HG03558 (cell line): ENCODE data around the gene ABHD16A.
"Not testable (repeated sequence)": the region's sequence is repeated elsewhere in the genome, so short reads cannot be mapped to it uniquely, and the experiment has no call there.

Source experiments
- ATAC-seq: cut with Tn5 transposase; IDR thresholded peaks from one replicate; pipeline ENCODE4 v1.9.1; 2021; ENCODE audit warnings: moderate number of reproducible peaks; ENCODE audit not compliant: unreplicated experiment; ENCODE audit errors: extremely low read depth

The ABHD16A gene

DNA sequence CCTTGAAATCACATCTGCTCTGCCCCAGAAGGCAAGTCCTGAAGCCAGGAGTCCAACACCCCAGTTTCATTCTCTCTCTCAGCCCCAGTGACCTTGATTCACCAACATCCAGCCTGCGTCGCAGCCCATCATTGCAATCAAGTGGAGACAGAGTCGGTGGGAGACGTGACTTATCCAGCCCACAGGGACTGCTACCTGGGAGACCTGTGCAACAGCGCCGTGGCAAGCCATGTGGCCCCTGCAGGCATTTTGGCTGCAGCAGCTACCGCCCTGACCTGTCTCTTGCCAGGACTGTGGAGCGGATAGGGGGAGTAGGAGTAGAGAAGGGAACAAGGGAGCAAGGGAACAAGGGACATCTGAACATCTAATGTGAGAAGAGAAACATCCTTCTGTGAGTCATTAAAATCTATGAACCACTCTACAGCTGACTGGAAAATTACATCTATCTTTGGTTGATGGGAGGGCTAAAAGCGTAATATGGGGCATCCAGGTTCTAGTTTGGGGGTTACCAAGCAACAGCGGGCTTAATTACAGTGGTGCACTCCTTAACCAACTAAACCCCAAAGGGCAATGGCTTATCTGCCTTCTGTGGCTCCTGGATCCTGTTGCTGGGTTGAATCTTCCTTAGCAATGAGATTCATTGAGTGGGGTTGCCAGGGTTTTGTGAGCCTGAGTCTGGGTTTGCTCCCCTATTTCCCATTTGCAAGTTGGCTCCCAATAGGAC, 14.5 kb upstream of the ABHD16A start:
- no peak for ATAC-seq

DNA sequence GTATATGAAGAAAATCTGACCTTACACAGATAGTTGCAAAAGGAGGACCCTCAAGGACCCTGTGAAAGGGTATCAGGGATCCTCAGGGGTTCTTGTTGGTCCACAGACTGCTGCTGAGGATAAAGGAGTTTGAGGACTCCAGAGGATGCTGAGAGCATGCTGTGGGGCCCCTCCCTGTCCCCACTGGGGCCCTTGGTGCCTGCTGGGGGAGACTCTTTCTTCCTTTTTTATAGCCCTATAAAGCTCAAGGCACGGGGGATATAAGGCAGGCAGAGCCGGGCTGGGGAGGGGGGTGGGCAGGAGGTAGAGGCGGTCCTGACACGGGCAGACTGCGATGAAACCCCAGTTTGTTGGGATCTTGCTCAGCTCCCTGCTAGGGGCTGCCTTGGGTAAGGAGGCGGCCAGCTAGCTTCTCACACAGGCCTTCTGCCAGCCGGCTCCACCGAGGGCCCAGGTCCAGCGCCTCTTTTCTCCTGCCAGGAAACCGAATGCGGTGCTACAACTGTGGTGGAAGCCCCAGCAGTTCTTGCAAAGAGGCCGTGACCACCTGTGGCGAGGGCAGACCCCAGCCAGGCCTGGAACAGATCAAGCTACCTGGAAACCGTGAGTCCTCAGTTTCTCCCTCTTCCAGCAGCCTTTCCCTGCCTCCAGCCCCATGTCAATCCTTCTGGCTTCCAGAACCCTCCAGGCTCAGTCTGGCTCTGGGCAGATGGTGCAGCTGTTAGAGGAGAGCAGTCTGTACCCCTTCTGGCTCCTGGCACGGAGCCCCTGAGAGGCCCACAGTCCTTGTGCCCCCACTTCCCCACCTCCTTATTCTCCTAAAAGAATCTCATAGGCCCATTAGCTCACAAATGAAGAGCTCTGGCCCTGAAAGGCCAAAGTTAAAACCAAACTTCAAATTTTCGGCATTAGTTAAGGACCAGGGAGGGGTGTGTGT, 12.2 kb upstream of the ABHD16A start, which contains the start of gene LY6G6D:
LY6G6D (plus strand) TSS at position 327 of the 937 bp plus-strand sequence; CDS start at position 335, 8 bp downstream.
- no peak for ATAC-seq

DNA sequence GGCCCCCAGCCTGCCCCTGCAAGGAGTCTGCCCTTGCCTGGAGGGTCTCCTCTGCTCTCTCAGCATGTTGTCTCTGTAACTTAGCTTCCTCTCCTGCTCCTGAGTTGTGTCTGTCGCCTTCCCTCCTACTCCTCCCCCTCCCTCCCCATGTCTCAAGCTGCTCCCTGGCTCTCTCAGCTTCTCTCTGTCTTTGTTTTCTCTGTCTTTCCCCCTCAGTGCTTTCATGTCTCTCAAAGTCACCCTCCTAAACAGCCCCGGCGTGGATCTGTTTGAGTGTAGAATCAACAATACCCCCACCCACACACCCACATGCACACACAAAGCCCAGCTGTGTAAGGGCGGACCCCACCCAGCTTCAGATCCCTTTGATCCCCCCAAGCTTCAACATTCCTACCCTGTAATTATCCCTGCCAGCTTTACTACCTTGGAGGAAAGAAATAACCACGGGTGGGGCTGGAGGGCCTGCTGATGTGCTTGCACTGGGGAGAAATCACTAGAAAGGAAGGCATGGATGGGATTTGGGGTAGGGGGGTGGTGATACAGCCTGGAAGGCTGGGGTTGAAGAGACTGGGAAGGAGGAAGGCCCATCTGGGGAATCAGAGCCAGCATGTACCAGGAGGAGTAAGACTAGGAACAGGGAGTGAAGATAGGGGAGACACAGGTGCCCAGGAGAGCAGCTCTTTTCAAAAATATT, 11.0 kb upstream of the ABHD16A start:
- ATAC-seq: no peak

DNA sequence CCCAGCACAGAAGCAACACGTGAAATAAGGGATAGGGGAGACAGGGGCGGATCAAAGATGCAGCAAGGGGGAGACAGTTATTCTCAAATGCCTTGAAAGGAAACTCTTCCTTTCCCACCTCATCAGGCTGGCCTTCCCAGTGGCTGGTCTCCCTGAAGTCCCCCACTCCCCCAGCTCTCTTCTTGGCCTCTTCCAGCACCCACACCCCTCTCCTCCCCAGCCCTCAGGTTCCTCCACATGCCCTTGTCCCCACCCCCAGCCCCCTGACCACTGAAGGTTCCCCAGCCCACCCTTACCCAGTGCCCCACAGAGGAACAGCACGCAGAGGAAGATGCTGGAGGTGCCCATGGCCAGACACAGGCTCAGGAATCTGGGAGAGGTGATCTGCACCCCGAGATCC, 10.3 kb upstream of the ABHD16A start:
- no peak for ATAC-seq

DNA sequence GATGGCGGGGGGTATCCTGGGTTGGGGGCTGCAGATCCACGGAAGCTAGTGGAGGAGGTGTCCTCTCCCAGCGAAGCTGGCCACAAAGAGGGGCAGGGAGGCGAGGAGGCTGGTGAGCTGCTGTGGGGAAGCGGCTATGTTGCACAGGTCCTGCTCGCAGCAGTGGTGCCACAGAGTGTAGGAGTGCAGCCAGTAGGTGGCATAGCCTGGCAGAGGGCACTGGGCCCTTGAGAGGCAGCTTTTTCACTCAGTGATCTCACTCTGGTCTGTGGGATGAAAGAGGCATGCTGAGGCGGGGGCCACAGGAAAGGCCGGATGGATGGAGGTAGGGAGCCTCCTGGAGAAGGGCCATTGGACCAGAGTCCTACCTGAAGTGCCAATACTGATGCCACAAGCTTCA, 9.2 kb upstream of the ABHD16A start:
- no peak for ATAC-seq

DNA sequence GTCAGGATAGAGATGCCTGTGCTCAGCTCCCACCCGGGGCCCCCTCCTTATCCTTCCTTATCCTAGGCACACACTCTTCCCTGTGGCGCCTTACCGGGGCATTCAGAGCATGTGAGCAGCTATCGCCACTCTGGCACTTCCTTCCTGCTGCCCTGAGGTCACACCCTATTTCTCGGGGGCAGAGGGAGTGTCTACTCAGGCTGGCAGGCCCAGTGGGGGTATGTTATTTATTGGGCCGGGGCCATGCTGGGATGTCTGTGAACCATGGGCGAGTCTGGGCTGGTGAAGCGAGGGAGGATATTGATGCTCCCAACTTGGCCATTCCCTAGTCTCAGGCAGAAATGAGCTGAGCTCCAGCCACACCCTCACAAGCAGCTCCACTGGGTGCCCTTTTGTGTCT, 8.1 kb upstream of the ABHD16A start:
- no peak for ATAC-seq

DNA sequence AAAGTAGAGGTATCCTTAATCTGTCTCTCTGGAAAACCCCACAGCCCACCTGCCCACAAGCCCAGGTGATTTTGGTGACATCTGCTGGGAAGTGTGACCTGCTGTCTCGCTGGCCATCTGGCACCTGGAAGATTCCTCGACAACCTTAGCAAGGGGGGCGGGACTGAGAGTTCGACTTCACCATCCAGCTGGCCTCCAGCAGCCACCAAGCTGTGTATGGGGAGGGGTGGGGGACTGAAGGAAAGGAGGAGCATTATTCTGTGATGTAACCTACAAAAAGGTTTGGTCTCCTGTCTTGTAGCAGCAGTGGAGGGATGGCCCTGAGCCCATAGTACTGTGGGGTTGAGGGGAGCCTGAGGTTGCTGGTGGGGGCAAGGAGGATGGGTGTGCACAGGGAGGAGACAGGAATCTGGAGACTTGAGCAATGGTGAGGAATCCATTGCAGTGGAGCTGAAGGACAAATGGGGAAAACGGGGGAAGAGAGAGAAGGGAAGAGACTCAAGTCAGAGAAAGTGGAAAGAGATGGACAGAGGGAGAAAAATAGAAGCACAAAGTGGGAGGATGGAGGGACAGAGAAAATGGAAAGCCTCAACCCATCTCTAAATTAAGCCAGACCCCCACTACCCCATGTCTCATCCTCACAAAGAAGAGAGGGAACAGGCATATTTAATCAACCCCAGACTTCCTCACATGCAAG, 7.5 kb upstream of the ABHD16A start:
- no peak for ATAC-seq

DNA sequence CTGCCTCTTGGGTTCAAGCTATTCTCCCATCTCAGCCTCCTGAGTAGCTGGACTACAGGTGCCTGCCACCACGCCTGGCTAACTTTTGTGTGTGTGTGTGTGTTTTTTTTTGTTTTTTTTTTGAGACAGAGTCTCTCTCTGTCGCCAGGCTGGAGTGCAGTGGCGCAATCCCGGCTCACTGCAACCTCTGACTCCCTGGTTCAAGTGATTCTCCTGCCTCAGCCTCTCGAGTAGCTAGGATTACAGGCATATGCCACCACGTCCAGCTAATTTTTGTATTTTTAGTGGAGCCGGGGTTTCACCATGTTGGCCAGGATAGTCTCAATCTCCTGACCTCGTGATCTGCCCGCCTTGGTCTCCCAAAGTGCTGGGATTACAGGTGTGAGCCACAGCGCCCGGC, 6.0 kb upstream of the ABHD16A start:
- not testable (repeated sequence) for ATAC-seq

DNA sequence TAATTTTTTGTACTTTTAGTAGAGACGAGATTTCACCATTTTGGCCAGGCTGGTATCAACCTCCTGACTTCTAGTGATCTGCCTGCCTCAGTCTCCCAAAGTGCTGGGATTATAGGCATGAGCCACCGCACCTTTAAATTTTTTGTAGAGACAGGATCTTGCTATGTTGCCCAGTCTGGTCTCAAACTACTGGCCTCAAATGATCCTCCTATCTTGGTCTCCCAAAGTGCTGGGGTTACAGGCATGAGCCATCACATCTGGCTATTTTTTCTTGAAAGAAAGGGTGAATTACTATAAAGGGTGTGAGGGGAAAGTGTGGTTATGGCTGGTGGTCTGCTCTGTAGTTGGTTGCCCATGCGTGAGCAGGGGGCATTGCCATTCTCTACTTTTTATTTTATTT, 5.1 kb upstream of the ABHD16A start:
- no peak for ATAC-seq

DNA sequence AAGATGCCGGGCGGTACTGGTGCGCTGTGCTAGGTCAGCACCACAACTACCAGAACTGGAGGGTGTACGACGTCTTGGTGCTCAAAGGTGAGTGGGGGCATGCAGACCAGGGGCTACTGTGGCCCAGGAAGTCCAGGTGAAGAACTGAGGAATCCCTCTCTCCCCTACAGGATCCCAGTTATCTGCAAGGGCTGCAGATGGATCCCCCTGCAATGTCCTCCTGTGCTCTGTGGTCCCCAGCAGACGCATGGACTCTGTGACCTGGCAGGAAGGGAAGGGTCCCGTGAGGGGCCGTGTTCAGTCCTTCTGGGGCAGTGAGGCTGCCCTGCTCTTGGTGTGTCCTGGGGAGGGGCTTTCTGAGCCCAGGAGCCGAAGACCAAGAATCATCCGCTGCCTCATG, 4.6 kb upstream of the ABHD16A start:
- ATAC-seq: no peak

DNA sequence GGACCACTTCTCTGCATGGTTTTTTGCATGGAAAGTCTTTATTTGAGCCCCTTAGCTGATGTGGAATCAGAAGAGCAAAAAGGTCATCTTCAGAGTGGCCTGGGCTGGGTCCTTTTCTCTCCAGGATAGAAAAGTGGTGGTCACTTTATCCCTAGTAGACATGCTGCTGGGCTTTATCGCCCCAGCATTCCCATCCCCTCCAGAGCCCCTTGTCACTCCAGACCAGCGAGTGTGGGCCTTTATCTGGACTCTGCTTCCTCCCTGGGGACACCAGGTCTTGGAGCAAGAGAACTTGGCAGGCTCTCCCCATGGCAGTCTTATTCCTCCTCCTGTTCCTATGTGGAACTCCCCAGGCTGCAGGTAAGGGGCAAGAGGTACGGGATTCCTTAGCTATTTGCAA, 3.5 kb upstream of the ABHD16A start, which contains the start of gene LY6G6F:
LY6G6F (plus strand) TSS at position 268 of the 400 bp plus-strand sequence; CDS start at position 309, 41 bp downstream.
- no peak for ATAC-seq

DNA sequence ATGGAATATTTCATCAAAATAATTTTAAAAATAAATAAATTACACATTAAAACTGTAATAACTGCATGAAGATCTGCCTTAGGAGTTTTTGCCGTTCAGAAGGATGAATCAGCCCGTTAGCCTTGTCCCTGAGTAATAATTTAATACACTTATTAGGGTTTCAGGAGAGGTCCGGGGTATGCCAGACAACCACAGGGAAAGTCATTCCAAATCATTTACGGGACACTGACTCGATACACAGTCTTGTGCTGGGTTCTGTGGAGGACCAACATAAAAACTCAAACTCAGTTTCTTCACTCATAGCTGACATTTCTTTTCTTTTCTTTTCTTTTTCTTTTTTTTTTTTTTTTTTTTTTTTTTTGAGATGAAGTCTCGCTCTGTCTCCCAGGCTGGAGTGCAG, 2.8 kb upstream of the ABHD16A start:
- ATAC-seq: no peak

DNA sequence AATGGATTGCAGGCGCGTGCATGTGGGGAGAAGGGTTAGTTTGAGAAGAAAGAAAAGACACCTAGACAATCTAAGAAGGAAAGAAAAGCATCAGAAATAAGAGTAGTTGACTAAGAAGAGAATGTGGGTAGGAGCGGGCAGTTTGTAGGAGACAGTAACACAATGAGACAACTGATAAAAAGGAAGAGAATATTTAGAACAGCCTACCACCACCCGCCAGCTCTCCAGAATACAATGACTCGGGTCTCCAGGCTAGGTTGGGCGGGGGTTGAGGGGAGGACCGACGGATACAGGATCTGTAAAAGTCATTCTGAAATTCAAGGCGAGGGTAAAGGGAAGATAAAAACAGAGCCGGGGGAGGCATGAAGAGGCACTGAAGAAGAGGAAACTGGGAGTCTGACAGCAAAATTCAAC, 712 bp downstream of the ABHD16A start:
- no peak for ATAC-seq

DNA sequence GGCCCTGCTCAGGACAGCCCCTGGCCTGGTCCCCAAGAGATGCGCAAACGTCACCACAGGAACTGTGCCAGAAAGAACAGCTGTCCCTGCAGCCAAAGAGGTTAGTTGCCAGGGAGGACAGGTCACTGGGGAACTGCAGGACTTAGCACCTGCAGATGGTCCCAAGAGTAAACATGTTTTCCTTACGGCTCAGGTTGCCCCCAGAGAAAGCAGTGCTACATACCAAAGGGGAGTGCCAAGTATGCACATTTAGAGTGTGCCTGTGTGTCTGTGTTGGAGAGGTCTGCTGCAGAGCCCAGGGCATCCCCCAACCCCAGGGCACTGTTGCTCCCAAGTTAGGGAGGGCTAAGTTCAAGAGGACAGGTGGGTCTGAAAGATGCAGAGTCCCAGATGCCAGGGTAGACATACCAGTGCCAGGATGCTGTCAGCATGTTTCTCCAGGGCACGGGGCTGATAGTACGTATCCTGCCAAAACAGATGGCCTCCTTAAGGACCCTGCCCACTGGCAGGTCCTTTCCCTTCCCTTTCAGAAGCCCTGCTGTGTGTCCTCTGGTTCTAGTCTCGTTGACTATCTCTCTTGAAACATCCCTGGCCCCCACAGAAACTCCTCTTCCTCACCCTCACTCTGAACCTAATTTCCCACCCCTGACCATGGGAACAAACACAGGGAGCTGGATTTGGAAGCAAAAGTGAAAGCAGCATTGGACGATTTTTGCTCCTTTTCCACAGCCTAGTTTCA, 1.3 kb downstream of the ABHD16A start:
- ATAC-seq: no peak

DNA sequence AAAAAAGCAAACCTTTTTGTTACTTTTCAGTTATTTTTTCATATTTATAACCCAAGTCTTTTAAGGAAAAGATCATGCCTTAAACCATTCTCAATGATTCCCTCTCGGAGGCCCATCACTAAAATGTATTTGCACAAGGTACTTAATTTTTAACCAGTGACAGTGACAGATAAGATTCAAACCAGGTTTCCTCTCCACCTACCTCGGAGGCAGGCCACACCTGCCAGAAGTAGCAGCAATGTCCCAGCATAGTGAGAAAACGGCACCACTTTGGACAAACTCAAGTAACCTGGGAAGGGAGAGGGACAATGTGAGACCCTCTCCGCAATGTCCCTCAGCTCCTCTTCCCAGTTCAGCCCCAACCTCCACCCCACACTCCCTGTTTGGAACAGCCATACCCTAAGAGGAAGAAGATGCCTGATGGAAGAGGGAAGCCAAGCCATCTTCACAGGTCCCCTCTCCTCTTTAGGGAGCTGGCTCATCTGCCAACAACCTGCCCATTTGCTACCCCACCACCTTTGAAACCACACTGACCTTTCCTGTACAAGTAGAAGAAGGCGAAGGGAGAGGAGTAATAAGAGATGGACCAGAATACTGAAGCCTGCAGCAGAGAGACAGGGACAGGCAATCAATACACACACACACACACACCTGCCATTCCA, 2.3 kb downstream of the ABHD16A start:
- ATAC-seq: no peak

DNA sequence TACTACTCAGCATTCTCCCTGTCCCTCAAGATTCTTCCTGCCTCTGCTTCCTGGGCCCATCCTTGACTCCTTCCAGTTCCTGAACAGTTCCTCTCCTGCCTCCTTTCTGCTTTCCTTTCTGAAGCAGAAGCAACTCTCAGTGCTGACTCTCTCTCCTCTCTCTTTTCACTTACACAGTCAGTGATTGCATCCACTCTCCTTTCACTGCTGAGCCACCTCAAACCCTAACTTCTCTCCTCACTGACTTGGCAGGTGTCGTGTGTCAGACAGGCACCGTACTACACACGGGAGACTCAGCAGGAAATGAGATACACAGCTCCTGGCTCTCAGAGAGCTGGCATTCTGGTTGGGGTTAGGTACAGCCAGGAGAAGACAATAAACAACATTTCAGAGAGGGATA, 5.6 kb downstream of the ABHD16A start:
- ATAC-seq: no peak

DNA sequence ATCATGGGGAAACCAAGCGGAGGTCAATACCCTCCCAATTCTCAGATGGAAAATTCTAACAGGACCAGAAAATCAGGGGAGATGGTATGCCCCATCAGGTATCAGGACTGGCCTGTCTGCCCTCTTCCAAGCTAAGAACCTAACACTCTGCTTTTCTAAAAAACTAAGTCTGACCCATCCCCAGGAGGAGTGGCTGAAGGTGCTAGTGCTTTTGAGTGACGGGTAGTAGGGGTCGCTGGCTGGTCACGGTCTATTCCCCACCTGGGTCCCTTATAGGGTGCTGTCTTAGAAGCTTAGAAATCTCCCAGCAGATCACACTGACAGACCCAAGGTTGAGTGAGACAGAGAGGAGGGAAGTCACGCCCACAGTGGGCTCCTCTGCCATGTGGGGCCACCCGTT, 9.6 kb downstream of the ABHD16A start:
- no peak for ATAC-seq

DNA sequence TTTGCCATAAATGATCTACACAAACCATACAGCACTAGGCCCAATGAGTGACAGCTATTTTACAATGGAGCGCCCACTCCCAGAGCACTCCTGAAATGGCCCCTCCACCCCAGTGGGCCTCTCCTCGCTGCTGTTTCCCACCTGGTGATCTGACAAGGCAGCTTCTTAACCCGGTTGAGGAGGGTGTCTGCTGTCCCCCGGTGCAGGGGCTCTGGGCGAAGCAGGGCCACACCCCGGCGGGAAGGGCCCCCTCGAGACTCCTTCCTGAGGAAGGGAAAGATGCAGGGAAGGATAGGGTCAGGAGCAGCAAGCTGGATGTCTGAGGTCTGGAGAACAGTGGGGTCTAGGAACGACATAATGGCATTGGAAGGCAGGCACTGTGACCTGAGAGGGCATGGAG, 10.2 kb downstream of the ABHD16A start:
- ATAC-seq: no peak

DNA sequence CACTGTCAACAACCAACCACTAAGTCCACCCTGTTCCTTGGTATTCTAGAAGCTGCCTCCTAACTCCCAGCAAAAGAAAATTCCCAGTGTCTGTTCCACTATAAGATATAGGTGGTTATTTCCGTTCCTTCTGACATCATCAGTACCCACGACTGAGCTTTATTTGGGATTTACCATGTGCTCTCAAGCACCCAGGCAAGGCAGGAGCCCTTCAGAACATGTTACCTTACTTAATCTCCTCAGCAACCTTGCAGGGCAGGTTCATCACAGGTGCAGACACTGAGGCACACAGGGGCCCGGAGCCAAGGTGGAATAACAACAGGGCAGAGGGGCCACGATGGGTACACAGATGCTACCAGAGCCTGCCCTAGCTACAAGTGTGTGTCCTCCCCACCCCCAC, 10.8 kb downstream of the ABHD16A start:
- ATAC-seq: no peak
